PC-3 (cell line): ENCODE data around the gene TMEM185A.
"Not testable (repeated sequence)": the region's sequence is repeated elsewhere in the genome, so short reads cannot be mapped to it uniquely, and the experiment has no call there.

Source experiments
- EZH2 ChIP-seq: fragments of 300-600 bp; sonication (generic); IDR thresholded peaks from one replicate; pipeline ENCODE4 v1.6.1; 2017; ENCODE audit warnings: antibody characterized with exemption, mild to moderate bottlenecking, low read length; ENCODE audit not compliant: unreplicated experiment
- TF ChIP-seq, protein P1 (sequence below): fragments of 300-600 bp; sonication (generic); conservative IDR thresholded peaks from 2 replicates; pipeline ENCODE4 v1.5.1; 2017; ENCODE audit warnings: antibody characterized with exemption, low read depth, mild to moderate bottlenecking, low read length

DNA sequence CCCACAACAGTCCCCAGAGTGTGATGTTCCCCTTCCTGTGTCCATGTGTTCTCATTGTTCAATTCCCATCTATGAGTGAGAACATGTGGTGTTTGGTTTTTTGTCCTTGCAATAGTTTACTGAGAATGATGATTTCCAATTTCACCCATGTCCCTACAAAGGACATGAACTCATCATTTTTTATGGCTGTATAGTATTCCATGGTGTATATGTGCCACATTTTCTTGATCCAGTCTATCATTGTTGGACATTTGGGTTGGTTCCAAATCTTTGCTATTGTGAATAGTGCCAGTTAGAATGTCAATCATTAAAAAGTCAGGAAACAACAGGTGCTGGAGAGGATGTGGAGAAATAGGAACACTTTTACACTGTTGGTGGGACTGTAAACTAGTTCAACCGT is 11.9 kb downstream of the TMEM185A start:
- TF ChIP-seq, protein P1, sequence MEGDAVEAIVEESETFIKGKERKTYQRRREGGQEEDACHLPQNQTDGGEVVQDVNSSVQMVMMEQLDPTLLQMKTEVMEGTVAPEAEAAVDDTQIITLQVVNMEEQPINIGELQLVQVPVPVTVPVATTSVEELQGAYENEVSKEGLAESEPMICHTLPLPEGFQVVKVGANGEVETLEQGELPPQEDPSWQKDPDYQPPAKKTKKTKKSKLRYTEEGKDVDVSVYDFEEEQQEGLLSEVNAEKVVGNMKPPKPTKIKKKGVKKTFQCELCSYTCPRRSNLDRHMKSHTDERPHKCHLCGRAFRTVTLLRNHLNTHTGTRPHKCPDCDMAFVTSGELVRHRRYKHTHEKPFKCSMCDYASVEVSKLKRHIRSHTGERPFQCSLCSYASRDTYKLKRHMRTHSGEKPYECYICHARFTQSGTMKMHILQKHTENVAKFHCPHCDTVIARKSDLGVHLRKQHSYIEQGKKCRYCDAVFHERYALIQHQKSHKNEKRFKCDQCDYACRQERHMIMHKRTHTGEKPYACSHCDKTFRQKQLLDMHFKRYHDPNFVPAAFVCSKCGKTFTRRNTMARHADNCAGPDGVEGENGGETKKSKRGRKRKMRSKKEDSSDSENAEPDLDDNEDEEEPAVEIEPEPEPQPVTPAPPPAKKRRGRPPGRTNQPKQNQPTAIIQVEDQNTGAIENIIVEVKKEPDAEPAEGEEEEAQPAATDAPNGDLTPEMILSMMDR = not testable (repeated sequence)
- not testable (repeated sequence) for TF ChIP-seq EZH2
